ENCODE measurements around the gene B3GNT9.

GRCh38 chr16:67177743-67178699 is 27.2 kb upstream of the B3GNT9 start:
- TF ChIP-seq, protein P1, sequence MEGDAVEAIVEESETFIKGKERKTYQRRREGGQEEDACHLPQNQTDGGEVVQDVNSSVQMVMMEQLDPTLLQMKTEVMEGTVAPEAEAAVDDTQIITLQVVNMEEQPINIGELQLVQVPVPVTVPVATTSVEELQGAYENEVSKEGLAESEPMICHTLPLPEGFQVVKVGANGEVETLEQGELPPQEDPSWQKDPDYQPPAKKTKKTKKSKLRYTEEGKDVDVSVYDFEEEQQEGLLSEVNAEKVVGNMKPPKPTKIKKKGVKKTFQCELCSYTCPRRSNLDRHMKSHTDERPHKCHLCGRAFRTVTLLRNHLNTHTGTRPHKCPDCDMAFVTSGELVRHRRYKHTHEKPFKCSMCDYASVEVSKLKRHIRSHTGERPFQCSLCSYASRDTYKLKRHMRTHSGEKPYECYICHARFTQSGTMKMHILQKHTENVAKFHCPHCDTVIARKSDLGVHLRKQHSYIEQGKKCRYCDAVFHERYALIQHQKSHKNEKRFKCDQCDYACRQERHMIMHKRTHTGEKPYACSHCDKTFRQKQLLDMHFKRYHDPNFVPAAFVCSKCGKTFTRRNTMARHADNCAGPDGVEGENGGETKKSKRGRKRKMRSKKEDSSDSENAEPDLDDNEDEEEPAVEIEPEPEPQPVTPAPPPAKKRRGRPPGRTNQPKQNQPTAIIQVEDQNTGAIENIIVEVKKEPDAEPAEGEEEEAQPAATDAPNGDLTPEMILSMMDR (conservative IDR thresholded peaks at IDR 0.05): no peak
- no peak for TF ChIP-seq EZH2 (IDR thresholded peaks at IDR 0.05; ENCODE audit: low read depth)
